Measurements from ENCODE around the gene ATP11A.

DNA sequence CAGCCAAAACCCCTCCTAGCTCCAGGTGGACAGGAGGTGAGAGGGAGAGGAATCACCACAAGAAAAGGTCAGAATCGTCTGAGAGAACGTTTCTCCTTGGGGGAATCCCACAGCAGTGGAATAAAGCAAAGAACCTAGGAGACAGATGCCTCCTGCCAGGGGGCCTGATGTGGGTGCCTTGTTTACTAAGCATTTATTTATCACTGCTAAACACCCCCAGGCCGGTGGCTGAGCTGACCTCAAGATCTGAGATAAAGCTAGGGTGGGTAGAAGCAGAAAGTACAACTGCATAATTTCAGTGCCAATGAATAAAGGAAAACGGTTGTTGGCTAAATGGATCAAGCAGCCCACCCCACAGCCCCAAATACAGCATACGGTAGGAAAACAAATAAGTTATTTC lies 33.9 kb upstream of the ATP11A start:
- TF ChIP-seq EZH2phosphoT487 (IDR thresholded peaks at IDR 0.05; ENCODE audit: insufficient read depth, low read depth) (no peak), EZH2 (IDR thresholded peaks at IDR 0.05; ENCODE audit: insufficient read depth, poor library complexity, severe bottlenecking) (no peak)
